Smooth muscle cell (in vitro differentiated cells): ENCODE data around the gene CYB5A. TPM values are rescaled to one million over a fixed set of nuclear protein-coding genes. Genes with fewer than 3 reads are reported as not detected.

Experiments
- DNase-seq: peaks from one replicate; lab custom pipeline; 2025; ENCODE audit not compliant: unreplicated experiment; lab: John Stamatoyannopoulos, UW
- H2AFZ ChIP-seq: fragments of 200-600 bp; sonication (generic); 2 replicates; pipeline ENCODE4 v1.6.0; 2016; ENCODE audit warnings: antibody characterized with exemption, low read depth, mild to moderate bottlenecking
- H3F3A ChIP-seq: fragments of 200-600 bp; sonication (generic); 2 replicates; pipeline ENCODE4 v1.6.0; 2017; ENCODE audit warnings: antibody characterized with exemption, low read depth
- H3K27ac ChIP-seq: fragments of 200-600 bp; sonication (generic); 2 replicates; pipeline ENCODE4 v1.5.1; 2016; ENCODE audit warnings: low read depth, mild to moderate bottlenecking
- H3K27me3 ChIP-seq: fragments of 200-600 bp; sonication (generic); 2 replicates; pipeline ENCODE4 v1.6.1; 2016; ENCODE audit warnings: low read depth, mild to moderate bottlenecking
- H3K36me3 ChIP-seq: fragments of 200-600 bp; sonication (generic); 2 replicates; pipeline ENCODE4 v1.5.1; 2016; ENCODE audit warnings: low read depth
- H3K4me1 ChIP-seq: fragments of 200-600 bp; sonication (generic); 2 replicates; pipeline ENCODE4 v1.5.1; 2016; ENCODE audit warnings: low read depth
- H3K4me2 ChIP-seq: fragments of 200-600 bp; sonication (generic); 2 replicates; pipeline ENCODE4 v1.6.0; 2016; ENCODE audit warnings: mild to moderate bottlenecking
- H3K4me3 ChIP-seq: fragments of 200-600 bp; sonication (generic); 2 replicates; pipeline ENCODE4 v1.5.1; 2016; ENCODE audit warnings: mild to moderate bottlenecking
- H3K79me2 ChIP-seq: fragments of 200-600 bp; sonication (generic); 2 replicates; pipeline ENCODE4 v1.6.0; 2016; ENCODE audit warnings: low read depth, mild to moderate bottlenecking
- H3K9ac ChIP-seq: fragments of 200-600 bp; sonication (generic); 2 replicates; pipeline ENCODE4 v1.6.0; 2016; ENCODE audit warnings: low read depth
- H3K9me3 ChIP-seq: fragments of 200-600 bp; sonication (generic); replicated peaks from 2 replicates; pipeline ENCODE4 v1.5.1; 2016; ENCODE audit warnings: low read depth
- H4K20me1 ChIP-seq: fragments of 200-600 bp; sonication (generic); 2 replicates; pipeline ENCODE4 v1.6.0; 2016; ENCODE audit warnings: low read depth
- CTCF ChIP-seq: fragments of 200-600 bp; sonication (generic); IDR thresholded peaks from 2 replicates; pipeline ENCODE4 v1.5.1; 2017; ENCODE audit warnings: borderline replicate concordance, mild to moderate bottlenecking, antibody characterized with exemption; ENCODE audit not compliant: insufficient read depth, poor library complexity, severe bottlenecking
- whole genome bisulfite sequencing: methylation state at CpG from one replicate; pipeline ENCODE4 v1.1.7; 2016; ENCODE audit warnings: low lambda C conversion rate; 5-methylcytosine and 5-hydroxymethylcytosine counted together
- polyA plus RNA-seq: library from polyadenylated mRNA; unstranded; fragments of >200 nt; fragmentation: Nextera tagmentation; extraction: Ambion mirVana; gene quantifications from 2 replicates; pipeline ENCODE4 v1.2.1, GENCODE V29; 2016
- total RNA-seq: library from RNA; depleted of rRNA; stranded (reverse); fragments of >200 nt; gene quantifications from 2 replicates; pipeline ENCODE4 v1.2.3, GENCODE V29; 2014

CYB5A gene
- total and polyA plus RNA-seq, 2 experiments from 2014 or later: 52.8 to 83.2 TPM

DNA sequence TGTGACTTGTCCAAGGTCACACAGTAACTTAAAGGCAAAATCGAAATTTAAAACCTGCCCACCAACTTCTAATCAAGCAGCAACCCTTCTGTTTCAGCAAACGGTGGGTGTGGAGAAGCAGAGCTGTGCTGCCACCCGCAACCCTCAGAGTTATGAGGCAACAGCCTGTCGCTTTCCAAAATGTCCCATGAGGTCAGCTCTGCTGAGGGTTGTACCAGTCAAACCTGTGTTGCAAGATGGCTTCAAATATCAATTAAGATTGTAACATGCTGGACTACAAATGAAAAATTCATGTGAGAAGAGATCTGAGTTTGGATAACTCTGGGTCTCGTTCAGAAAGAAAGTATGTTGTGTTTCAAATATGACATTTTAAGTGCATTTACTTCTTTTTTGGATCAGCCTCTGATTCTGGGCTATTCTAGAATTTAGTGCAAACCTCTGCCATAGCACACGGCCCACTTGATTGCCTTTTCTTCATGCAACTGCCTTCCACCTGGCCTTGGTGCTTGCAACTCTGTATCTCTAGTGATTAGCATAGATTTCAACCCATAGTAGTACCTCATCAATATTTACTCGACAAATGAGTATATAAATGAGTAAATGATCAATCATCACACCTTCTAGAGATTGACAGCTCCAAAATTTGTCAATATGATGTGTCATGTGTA lies 74.2 kb downstream of the CYB5A start:
- no peak for TF ChIP-seq CTCF
- no peaks in the 10 kb centered on the region for H3K36me3 ChIP-seq
- no peak overlapping the region for H3K4me3 ChIP-seq
- H3K27me3 ChIP-seq: no peaks in the 10 kb centered on the region
- H3K9ac ChIP-seq: no peak overlapping the region
- H3K4me2 ChIP-seq: no peak overlapping the region
- no peaks in the 10 kb centered on the region for H3F3A ChIP-seq
- no peaks in the 10 kb centered on the region for H3K9me3 ChIP-seq
- 84% methylated on average over 7 of the region's 7 CpGs for WGBS
- no peaks in the 10 kb centered on the region for H3K4me1 ChIP-seq
- no peak overlapping the region for H2AFZ ChIP-seq
- no peaks in the 10 kb centered on the region for H3K79me2 ChIP-seq
- H4K20me1 ChIP-seq: no peaks in the 10 kb centered on the region
- H3K27ac ChIP-seq: no peak overlapping the region
- no peak for DNase-seq

- no peaks in the 10 kb centered on the region for H3K36me3 ChIP-seq
- H3K27ac ChIP-seq: no peak overlapping the region
- TF ChIP-seq CTCF: no peak
- no peaks in the 10 kb centered on the region for H3K27me3 ChIP-seq
- no peaks in the 10 kb centered on the region for H3K79me2 ChIP-seq
- 97% methylated on average over 3 of the region's 3 CpGs for WGBS
- no peaks in the 10 kb centered on the region for H3K4me1 ChIP-seq
- H3K4me2 ChIP-seq: no peak overlapping the region
- no peak overlapping the region for H3K9ac ChIP-seq
- H4K20me1 ChIP-seq: no peaks in the 10 kb centered on the region
- no peak overlapping the region for H3K4me3 ChIP-seq
- no peak for DNase-seq
- no peaks in the 10 kb centered on the region for H3F3A ChIP-seq
- H2AFZ ChIP-seq: no peak overlapping the region
- H3K9me3 ChIP-seq: no peaks in the 10 kb centered on the region
Measured at GRCh38 chr18:74216661-74217110, 75.1 kb downstream of the CYB5A start.

GRCh38 chr18:74215863-74216262 lies 75.9 kb downstream of the CYB5A start:
- H3K36me3 ChIP-seq: no peaks in the 10 kb centered on the region
- no peaks in the 10 kb centered on the region for H3K27me3 ChIP-seq
- no peaks in the 10 kb centered on the region for H3F3A ChIP-seq
- H3K79me2 ChIP-seq: no peaks in the 10 kb centered on the region
- no peak overlapping the region for H2AFZ ChIP-seq
- no peaks in the 10 kb centered on the region for H4K20me1 ChIP-seq
- no peak for DNase-seq
- WGBS: 78% methylated on average over 1 of the region's 1 CpG
- H3K4me1 ChIP-seq: no peaks in the 10 kb centered on the region
- H3K27ac ChIP-seq: no peak overlapping the region
- H3K9me3 ChIP-seq: no peaks in the 10 kb centered on the region
- no peak for TF ChIP-seq CTCF
- H3K9ac ChIP-seq: no peak overlapping the region
- H3K4me2 ChIP-seq: no peak overlapping the region
- no peak overlapping the region for H3K4me3 ChIP-seq

- no peak for DNase-seq
- Histone ChIP-seq H3K36me3 (no peaks in the 10 kb centered on the region), H3K4me2 (no peak overlapping the region), H3K9ac (no peak overlapping the region), H4K20me1 (no peaks in the 10 kb centered on the region), H3F3A (no peaks in the 10 kb centered on the region), H3K4me3 (no peak overlapping the region), H3K27ac (no peak overlapping the region), H3K27me3 (no peaks in the 10 kb centered on the region), H3K9me3 (no peaks in the 10 kb centered on the region), H2AFZ (no peak overlapping the region), H3K4me1 (no peaks in the 10 kb centered on the region), H3K79me2 (no peaks in the 10 kb centered on the region)
- WGBS: 87% methylated on average over 3 of the region's 3 CpGs
- no peak for TF ChIP-seq CTCF
Measured at GRCh38 chr18:74213429-74213828, 78.3 kb downstream of the CYB5A start.
